HFFc6 (cell line): ENCODE measurements around the gene PRKCE. TPM values are rescaled to one million over a fixed set of nuclear protein-coding genes. Genes with fewer than 3 reads are reported as not detected.

ENCODE experiments used
- DNase-seq: peaks from one replicate; pipeline ENCODE4 v3.0.0-alpha.2; 2018
- H3K27ac Mint-ChIP-seq: 2 replicates; pipeline ENCODE4 v1.8.0; 2020; ENCODE audit warnings: mild to moderate bottlenecking, mixed read lengths
- H3K27me3 Mint-ChIP-seq: 2 replicates; pipeline ENCODE4 v1.8.0; 2021; ENCODE audit warnings: mild to moderate bottlenecking, moderate library complexity, mixed read lengths; ENCODE audit not compliant: insufficient read depth
- H3K36me3 Mint-ChIP-seq: 2 replicates; pipeline ENCODE4 v1.8.0; 2021; ENCODE audit warnings: low read depth, mixed read lengths
- H3K4me1 Mint-ChIP-seq: 2 replicates; pipeline ENCODE4 v1.8.0; 2020; ENCODE audit warnings: low read depth, mixed read lengths
- H3K4me3 Mint-ChIP-seq: 2 replicates; pipeline ENCODE4 v1.8.0; 2020; ENCODE audit warnings: mild to moderate bottlenecking, moderate library complexity, mixed read lengths
- H3K9me3 Mint-ChIP-seq: 2 replicates; pipeline ENCODE4 v1.8.0; 2020; ENCODE audit warnings: mild to moderate bottlenecking, mixed read lengths
- CTCF ChIP-seq: fragments of 200-600 bp; sonication (generic); IDR thresholded peaks from 2 replicates; pipeline ENCODE4 v1.5.0; 2021; ENCODE audit warnings: antibody characterized with exemption, mild to moderate bottlenecking
- total RNA-seq, 6 experiments: library from RNA; stranded (reverse); fragmentation: NEBNext Ultra II Directional; extraction: Animal tissue kit (Norgen Biotek cat#: 25700); gene quantifications; 2 replicates in 1 of 6; 3 replicates in 5 of 6; pipeline ENCODE4 v1.2.3, GENCODE V29; 2021

PRKCE gene
- total RNA-seq, 6 experiments from 2014 or later, result 10.8 to 13.7 (median 12.0) TPM

GRCh38 chr2:46161315-46161714 lies 509.8 kb downstream of the PRKCE start:
- no peak for DNase-seq
- Mint-ChIP-seq H3K4me3 (no peak overlapping the region), H3K27me3 (peaks cover 4% of the 10 kb centered on the region), H3K36me3 (peaks cover 16% of the 10 kb centered on the region), H3K4me1 (peaks cover 47% of the 10 kb centered on the region), H3K27ac (no peak overlapping the region), H3K9me3 (no peaks in the 10 kb centered on the region)
- TF ChIP-seq CTCF, result no peak

DNA sequence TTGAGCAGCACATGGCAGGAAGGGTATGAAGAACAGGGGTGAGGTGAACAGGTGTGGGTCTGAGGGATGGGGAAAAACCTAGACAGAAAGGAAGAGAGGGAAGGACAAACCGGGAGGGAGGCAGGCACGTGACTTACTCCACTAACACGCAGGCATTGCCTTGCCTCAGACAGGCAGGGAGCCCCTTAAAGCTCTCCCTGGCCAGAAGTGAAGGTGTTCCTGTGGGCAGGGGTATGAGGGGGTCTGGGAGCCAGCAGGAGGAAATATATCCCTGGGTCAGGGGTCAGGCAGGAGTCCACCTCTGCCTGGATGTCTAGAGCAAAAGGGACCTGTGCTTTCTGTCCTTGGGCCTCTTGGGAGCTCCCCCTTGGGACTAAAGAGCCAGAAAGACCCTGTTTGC lies 510.4 kb downstream of the PRKCE start:
- no peak overlapping the region for H3K4me3 Mint-ChIP-seq
- no peaks in the 10 kb centered on the region for H3K9me3 Mint-ChIP-seq
- no peak overlapping the region for H3K27ac Mint-ChIP-seq
- no peak for TF ChIP-seq CTCF
- H3K4me1 Mint-ChIP-seq, result peaks cover 47% of the 10 kb centered on the region
- H3K27me3 Mint-ChIP-seq, result peaks cover 4% of the 10 kb centered on the region
- DNase-seq, result no peak
- peaks cover 13% of the 10 kb centered on the region for H3K36me3 Mint-ChIP-seq

DNA sequence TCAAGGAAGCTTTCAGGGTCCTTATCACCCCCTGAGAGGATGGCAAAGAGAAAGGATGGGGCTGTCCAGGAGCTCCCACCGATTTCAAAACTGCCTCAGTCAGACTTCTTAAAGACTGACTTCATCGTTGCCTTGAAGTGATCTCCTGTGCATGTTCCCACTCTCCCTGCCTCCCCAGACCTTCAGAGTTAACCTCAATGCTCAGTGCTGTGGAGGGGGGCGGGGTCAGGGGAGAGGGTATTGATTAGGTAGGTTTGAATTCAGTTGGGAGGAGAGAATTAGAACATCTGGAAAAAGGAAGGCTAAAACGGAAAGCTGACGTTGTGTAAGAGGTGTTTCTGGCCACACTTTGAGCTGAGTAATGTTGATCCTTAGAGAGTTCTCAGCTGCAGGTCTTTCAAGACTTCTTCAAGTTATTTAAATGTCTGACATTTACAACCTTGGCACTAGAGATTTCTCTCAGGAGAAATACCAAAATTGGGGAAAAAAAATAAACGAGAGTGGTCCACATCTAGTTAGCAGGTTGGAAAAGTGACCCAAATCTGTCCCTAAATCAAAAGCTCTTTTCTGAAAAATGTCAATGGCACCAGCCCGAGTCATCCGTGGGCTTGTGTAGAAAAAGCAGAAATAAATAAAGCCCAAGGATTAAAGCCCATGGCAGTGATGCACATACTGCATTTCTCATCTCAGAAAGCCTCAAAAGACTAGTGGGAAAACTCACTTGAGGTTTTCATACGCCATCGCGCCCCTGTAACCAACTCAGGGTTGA lies 511.0 kb downstream of the PRKCE start:
- peaks cover 47% of the 10 kb centered on the region for H3K4me1 Mint-ChIP-seq
- peak overlapping the region; percentile 37 for H3K27ac Mint-ChIP-seq
- H3K4me3 Mint-ChIP-seq, result no peak overlapping the region
- no peaks in the 10 kb centered on the region for H3K9me3 Mint-ChIP-seq
- TF ChIP-seq CTCF, result no peak
- H3K27me3 Mint-ChIP-seq, result peaks cover 4% of the 10 kb centered on the region
- DNase-seq, result no peak
- peaks cover 8% of the 10 kb centered on the region; the same call in 1 of the 2 replicates for H3K36me3 Mint-ChIP-seq

- Mint-ChIP-seq H3K9me3 (no peaks in the 10 kb centered on the region), H3K36me3 (peaks cover 8% of the 10 kb centered on the region; the same call in 1 of the 2 replicates), H3K4me1 (peaks cover 47% of the 10 kb centered on the region), H3K27ac (no peak overlapping the region), H3K27me3 (peaks cover 4% of the 10 kb centered on the region), H3K4me3 (no peak overlapping the region)
- TF ChIP-seq CTCF, result no peak
- DNase-seq, result no peak
Observed at GRCh38 chr2:46163098-46163430, 511.6 kb downstream of the PRKCE start.

- peaks cover 52% of the 10 kb centered on the region for H3K4me1 Mint-ChIP-seq
- H3K27ac Mint-ChIP-seq, result peak overlapping the region; percentile 82
- DNase-seq, result peak; percentile 46
- H3K27me3 Mint-ChIP-seq, result peaks cover 4% of the 10 kb centered on the region
- H3K9me3 Mint-ChIP-seq, result no peaks in the 10 kb centered on the region
- no peak for TF ChIP-seq CTCF
- peak overlapping the region; percentile 71 for H3K4me3 Mint-ChIP-seq
- H3K36me3 Mint-ChIP-seq, result peaks cover 8% of the 10 kb centered on the region; the same call in 1 of the 2 replicates
Observed at GRCh38 chr2:46163804-46164528, 512.5 kb downstream of the PRKCE start.
